HG02943 (cell line): ENCODE measurements around the gene SLC25A44.

Source experiments
- ATAC-seq: cut with Tn5 transposase; IDR thresholded peaks from one replicate; pipeline ENCODE4 v1.9.1; 2021; ENCODE audit warnings: mild to moderate bottlenecking, low read depth, moderate library complexity; ENCODE audit not compliant: unreplicated experiment

SLC25A44 gene

DNA sequence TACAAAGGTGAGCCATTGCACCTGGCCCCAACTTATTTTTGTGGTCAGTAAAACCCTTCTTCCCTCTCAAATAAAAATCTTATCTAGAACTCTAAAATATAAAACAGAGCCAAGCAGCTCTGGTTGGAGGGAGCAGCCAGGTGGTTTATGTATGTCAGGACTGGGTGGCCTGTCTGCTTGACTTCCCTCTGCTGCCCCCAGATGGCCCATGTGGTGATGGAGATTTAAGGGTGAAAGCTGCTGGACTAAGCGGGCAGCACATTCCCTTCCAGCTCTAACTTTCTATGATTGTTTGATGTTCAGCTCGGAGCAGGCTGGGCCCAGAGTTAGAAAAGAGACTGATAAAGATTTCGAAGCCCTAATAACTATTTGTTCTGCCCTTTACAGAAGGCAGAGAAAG is 65.9 kb downstream of the SLC25A44 start:
- no peak for ATAC-seq

DNA sequence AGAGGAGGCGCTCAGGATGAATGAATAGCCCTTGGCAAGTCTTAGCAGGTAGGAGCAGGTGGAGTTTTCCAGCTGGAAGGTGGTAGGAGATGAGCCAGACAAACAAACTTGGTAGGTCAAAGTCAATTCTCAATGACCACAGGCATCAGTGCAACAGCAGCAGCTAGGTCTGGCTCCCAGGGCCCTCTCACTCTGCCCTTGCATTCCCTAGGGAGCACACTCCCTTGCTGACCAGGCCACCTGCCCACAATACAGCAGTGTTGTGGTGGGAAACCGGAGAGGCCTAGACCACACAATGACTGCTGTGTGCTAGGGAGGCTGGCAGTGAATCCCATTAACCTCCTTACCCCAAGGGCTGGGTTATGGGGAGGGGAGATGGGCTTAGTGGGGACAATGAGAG is 67.0 kb downstream of the SLC25A44 start:
- no peak for ATAC-seq
